Thymus (tissue), 11 donors: ENCODE measurements around the gene PDCD6IP. TPM values are rescaled to one million over a fixed set of nuclear protein-coding genes. Genes with fewer than 3 reads are reported as not detected.

Experiments used
- DNase-seq, 9 donors: peaks; one replicate each; pipeline ENCODE4 v3.0.0-alpha.2; 2013; ENCODE audit warnings: low spot score in 9 of 9, low read depth in 6 of 9, missing footprints in 1 of 9
- H3K27ac ChIP-seq, 2 donors: one replicate each; pipeline ENCODE4 v1.5.1; 2013; ENCODE audit warnings: control low read depth in 1 of 2, low read depth in 1 of 2, low read length in 1 of 2, mild to moderate bottlenecking in 1 of 2, moderate library complexity in 1 of 2
- H3K27me3 ChIP-seq, 2 donors: one replicate each; pipeline ENCODE4 v1.5.1; 2013; ENCODE audit warnings: low read length in 1 of 2; ENCODE audit not compliant: control insufficient read depth in 2 of 2, insufficient read depth in 1 of 2
- H3K36me3 ChIP-seq, 2 donors: one replicate each; pipeline ENCODE4 v1.5.1; 2013; ENCODE audit warnings: low read length in 1 of 2, mild to moderate bottlenecking in 1 of 2, moderate library complexity in 1 of 2; ENCODE audit not compliant: control insufficient read depth in 2 of 2, insufficient read depth in 2 of 2
- H3K4me1 ChIP-seq, 2 donors: one replicate each; pipeline ENCODE4 v1.5.1; 2013; ENCODE audit warnings: low read length in 2 of 2; ENCODE audit not compliant: control insufficient read depth in 2 of 2, insufficient read depth in 2 of 2
- H3K4me3 ChIP-seq, 2 donors: one replicate each; pipeline ENCODE4 v1.5.1; 2013; ENCODE audit warnings: low read length in 2 of 2, control low read depth in 1 of 2, mild to moderate bottlenecking in 1 of 2
- H3K9me3 ChIP-seq, 2 donors: one replicate each; pipeline ENCODE4 v1.5.1; 2013; ENCODE audit warnings: low read length in 1 of 2, mild to moderate bottlenecking in 1 of 2; ENCODE audit not compliant: control insufficient read depth in 2 of 2, insufficient read depth in 1 of 2
- WGBS: extraction: QIAGEN DNeasy Blood & Tissue Kit; methylation state at CpG from one replicate; pipeline ENCODE4 v1.1.7; 2013; 5-methylcytosine and 5-hydroxymethylcytosine counted together
- polyA plus RNA-seq: library from polyadenylated mRNA; stranded (reverse); fragments of 200-250 nt; gene quantifications from one replicate; pipeline ENCODE4 v1.2.3, GENCODE V29; 2013
- total RNA-seq: library from RNA; stranded (reverse); fragments of 120-200 nt; gene quantifications from one replicate; pipeline ENCODE4 v1.2.4, GENCODE V29; 2013
- donor health status: healthy.

The PDCD6IP gene
- total and polyA plus RNA-seq, 2 donors, result 62.9 to 68.5 TPM

DNA sequence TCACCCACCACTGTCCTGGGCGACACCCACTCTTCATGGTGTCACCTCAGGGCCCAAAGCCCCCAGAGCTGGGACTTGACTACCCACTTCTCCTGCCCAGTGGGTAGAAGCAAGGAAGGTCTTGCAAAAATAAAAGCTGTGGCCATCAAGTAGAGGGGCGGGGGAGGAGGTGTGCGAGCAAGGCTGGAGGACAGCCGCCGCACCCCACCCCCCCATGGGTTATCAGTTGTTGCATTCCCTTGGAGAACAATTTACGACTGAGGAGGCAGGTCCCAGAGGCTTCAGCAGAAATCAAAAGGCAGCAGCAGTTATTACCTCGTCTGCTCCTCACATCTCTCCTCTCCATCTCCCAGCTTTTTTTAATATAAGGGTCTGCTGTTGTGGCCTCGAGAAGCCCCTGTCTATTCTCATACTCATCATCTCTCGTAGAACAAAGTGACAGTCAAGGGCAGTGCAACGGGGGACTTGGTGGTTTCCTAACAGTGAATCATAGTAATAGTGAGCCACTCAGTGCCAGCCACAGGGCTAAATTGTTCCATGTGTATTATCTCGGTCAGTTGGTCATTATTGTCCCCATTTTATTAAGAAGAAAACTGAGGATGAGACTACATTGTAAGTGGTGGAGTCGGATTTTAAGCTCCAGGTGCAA is 116.4 kb downstream of the PDCD6IP start:
- DNase-seq, result no peak
- Histone ChIP-seq H3K4me3 (no peak overlapping the region), H3K4me1 (peaks cover 2 to 20% of the 10 kb centered on the region in 2 donors), H3K27ac (no peak overlapping the region), H3K36me3 (no peaks in the 10 kb centered on the region), H3K27me3 (no peaks in the 10 kb centered on the region), H3K9me3 (no peaks in the 10 kb centered on the region)
- 92% methylated on average over 12 of the region's 12 CpGs for WGBS

DNA sequence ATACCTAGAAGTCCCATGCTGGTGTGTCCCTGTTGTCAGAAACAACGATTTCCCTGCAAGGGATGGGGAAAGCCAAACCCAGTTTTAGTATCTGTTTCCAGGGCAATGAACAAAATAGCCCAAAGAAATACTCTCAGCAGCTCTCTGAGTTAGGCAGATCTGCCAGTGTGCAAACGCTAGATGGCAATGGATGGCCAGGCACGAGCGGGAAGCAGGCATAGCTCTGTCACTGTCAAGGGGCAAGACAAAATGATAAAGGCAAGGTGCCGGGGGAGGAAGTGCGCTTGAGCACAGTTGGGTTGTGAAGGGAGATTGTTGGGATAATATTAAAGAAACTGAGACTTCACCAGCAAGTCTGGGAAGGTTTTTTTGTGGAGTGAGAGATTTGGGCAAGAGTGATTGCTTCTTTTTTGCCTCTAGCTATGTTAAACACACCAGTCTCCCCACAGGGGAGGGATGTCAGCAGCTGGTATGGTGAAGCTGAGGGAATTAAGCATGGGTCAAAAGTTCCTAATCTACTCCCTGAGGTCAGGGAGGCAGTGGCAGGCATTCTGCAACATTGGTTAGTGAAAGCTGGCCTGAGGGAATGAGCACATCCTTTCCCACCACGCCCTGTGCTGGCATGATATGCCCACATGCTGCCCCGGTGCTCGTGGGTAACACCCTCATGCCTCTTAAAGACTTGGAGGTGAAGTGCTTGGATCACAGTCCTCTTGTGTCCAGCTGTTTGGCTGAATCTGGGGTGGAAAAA is 117.5 kb downstream of the PDCD6IP start:
- Histone ChIP-seq H3K36me3 (no peaks in the 10 kb centered on the region), H3K4me3 (no peak overlapping the region), H3K27ac (no peak overlapping the region), H3K9me3 (no peaks in the 10 kb centered on the region), H3K4me1 (peaks cover 2 to 21% of the 10 kb centered on the region in 2 donors), H3K27me3 (no peaks in the 10 kb centered on the region)
- 67% methylated on average over 9 of the region's 9 CpGs for WGBS
- peak in 7 of 9 donors; percentile 20 to 68 (median 33) for DNase-seq

DNA sequence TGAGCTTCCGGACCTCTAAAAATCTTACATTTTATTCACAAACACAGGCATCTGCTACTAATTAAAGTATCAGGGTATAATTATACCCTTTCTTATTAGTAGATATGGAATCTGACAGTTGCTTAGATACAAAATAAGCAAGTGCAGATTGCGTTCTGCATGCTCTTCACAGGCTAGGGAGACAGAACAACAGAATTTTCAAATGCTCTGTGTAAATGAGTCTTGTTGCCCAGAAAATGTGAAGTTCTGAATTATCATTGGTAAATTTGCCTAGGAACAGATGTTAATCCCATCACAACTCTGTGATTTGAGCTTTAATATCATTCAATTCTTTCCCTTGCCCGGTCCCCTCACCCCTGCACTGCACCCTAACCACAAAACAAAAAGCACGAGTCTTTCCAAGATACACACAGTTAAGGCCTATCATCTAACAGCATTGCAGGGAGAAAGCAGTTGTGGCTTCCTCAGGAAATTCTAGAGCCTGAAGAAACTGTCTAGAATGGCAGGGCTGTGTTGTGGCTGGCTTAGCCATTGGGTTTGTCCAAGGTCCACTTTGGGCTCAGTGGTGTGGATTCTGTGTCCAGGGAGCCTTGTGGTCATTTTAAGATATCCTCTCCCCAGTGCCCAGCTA is 119.8 kb downstream of the PDCD6IP start:
- Histone ChIP-seq H3K4me1 (peaks cover 2 to 21% of the 10 kb centered on the region in 2 donors), H3K27ac (no peak overlapping the region), H3K9me3 (no peaks in the 10 kb centered on the region), H3K4me3 (no peak overlapping the region), H3K27me3 (no peaks in the 10 kb centered on the region), H3K36me3 (no peaks in the 10 kb centered on the region)
- WGBS, result 51% methylated on average over 4 of the region's 4 CpGs
- DNase-seq, result peak in 1 of 9 donors; percentile 20

Other genes starting within 250 kb of the PDCD6IP start
- 35.1 TPM for gene CLASP2, start 80.4 kb upstream of the PDCD6IP start, total RNA-seq
- 18.8 TPM for gene CLASP2, start 80.4 kb upstream of the PDCD6IP start, polyA plus RNA-seq